Measurements from ENCODE around the gene TOX4.

The TOX4 gene

DNA sequence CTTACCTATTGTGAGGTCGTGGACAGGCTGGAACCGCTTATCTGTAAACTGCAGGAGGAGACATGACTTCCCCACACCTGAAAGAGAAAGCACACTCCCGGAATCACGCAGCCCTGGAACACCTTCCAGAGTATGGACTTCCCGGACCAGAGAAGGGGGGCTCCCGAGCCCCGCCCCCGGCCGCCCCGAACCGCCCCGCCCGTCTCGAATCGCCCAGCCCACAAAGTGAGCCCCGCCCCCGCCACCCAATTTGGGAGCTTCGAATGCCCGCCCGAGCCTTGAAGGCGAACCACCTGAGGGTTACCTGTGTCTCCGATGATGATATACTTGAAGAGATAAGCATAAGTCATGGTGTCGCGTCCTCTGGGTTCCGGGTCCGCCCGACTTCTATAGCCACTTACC is 471 bp upstream of the TOX4 start:
- ATAC-seq (replicated peaks) (no peak), DNase-seq (no peak)
- Mint-ChIP-seq H3K27me3 (no peaks in the 10 kb centered on the region), H3K27ac (peak overlapping the region; percentile 97), H3K4me3 (peak overlapping the region; percentile 99), H3K36me3 (peaks cover 13 to 24% of the 10 kb centered on the region in 2 donors), H3K9me3 (no peaks in the 10 kb centered on the region), H3K4me1 (peaks cover 17 to 31% of the 10 kb centered on the region in 2 donors)

DNA sequence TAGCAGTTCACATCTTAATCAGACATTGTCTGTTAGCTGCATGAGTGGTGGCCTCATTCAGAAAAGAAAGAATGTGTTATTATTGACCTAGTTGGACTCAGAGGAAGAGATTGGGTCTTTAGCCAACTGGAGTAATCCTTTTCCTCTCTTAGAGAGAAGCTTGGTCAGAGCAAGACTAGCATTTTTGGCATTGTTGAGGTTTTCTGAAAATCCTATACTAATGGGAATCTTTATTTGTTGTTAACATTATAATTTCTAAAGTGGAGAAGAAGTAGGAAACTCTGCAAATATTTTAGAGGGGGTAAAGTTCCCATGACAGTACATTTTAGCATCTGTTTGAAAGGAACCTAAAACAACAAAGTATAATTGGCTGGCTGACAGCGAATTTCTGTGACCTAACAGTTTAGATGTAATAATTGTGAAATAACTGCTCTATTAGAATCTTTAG is 9.7 kb downstream of the TOX4 start:
- H3K4me3 Mint-ChIP-seq = no peak overlapping the region
- peaks cover 0 to 6% of the 10 kb centered on the region in 2 donors for H3K4me1 Mint-ChIP-seq
- ATAC-seq (replicated peaks) (no peak), DNase-seq (no peak)
- H3K36me3 Mint-ChIP-seq = peaks cover 10 to 16% of the 10 kb centered on the region in 2 donors
- H3K27ac Mint-ChIP-seq = no peak overlapping the region
- no peaks in the 10 kb centered on the region for H3K9me3 Mint-ChIP-seq
- H3K27me3 Mint-ChIP-seq = no peaks in the 10 kb centered on the region

DNA sequence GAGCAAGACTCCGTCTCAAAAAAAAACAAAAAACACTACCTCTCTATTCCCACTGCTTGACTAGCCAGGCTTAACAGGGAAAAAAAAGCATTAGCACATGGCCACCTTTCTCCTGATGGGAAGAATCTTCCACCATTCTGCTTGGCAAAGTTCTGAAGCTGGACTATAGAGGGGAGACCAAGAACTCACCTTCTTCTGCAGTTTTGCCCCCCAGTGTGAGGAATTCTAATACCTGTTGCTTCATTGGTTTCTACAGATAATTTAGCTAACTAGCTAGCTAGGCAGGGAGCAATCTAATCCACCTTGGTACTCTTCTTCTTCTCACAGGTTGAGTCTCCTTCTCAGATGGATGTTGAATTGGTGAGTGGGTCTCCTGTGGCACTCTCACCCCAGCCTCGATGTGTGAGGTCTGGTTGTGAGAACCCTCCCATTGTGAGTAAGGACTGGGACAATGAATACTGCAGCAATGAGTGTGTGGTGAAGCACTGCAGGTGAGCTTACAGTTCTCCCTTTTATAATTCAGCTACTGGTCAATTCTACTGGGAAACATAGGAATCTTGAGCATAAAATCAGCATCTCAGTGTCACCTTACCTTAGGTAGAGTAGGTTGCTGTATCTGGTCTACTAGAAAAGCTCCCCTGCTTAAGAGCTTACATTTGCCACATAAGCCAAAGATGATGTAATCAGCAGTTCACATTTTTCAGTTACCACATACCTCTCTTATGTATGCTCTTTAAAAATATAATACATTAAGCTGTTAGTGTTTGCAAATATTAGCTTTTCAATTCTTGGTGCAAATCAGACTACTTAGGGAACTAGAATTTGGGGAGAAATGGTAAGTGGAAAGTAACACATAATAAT is 18.1 kb downstream of the TOX4 start:
- DNase-seq (no peak), ATAC-seq (replicated peaks) (no peak)
- Mint-ChIP-seq H3K27me3 (no peaks in the 10 kb centered on the region), H3K36me3 (peaks cover 29 to 42% of the 10 kb centered on the region in 2 donors), H3K27ac (peak overlapping the region; percentile 17), H3K4me3 (no peak overlapping the region), H3K9me3 (no peaks in the 10 kb centered on the region), H3K4me1 (peaks cover 0 to 5% of the 10 kb centered on the region in 2 donors)

DNA sequence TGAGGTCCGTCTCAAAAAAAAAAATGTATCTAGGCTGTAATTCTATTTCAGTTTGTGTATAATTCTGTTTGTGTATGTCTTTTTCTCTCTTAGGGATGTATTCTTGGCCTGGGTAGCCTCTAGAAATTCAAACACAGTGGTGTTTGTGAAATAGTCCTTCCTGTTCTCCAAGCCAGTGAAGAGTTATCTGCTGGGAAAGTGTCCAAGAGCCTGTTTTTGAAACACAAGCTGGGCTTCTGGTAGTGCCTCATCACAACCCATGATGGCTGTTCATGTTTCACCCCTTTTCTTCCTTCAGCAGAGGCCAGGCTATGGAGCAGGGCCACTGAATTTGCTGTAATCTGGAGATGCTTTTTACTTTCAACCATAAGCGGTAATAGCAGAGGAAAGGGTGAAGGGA is 19.5 kb downstream of the TOX4 start:
- Mint-ChIP-seq H3K9me3 (no peaks in the 10 kb centered on the region), H3K4me3 (no peak overlapping the region), H3K27me3 (no peaks in the 10 kb centered on the region), H3K36me3 (peaks cover 30 to 46% of the 10 kb centered on the region in 2 donors), H3K27ac (no peak overlapping the region), H3K4me1 (peaks cover 5% of the 10 kb centered on the region in 2 donors)
- ATAC-seq (replicated peaks) (no peak), DNase-seq (no peak)

DNA sequence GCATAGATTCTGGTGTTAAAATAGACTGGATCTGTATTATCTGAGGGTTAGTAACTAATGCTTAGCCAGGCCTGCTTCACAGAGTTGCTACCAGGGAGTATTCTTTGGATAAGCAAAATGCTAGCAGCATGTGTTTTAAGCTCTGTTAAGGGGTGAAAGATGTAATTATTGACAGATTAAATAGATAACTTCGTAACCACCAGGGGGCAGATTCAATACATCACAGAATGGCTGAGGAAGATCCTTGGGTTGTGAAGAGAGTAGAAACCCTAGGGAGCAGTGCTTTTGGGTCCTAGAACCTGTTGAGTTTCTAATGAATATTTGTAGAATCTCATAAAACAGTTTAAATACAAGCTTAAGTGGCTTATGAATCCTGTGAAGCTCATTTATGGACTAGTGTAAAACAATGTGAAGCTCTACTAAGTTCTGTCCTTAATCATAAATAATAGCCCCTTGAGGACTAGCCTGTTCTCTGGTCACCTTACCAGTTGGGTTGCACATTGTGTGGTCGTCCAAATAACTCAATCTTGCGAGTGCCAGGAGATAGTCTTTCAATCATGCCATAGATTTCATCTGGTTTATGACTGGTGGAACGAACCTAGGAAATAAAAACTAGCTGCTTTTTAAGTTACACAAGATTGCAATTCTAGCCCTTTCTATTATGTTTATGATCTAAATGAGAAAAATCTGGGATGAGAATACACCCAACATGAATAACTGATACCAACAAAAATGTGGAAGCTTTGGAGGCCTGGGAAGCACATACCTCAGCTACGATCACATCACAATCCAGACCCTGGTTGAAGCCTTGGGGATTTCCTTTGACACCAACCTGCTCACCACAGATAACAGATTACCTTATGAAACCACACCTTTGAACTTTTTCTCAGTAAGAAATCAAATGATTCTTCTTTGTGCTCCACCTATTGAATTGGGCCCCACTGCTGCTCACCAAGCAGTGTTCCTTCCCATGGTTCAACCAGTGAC is 21.8 kb downstream of the TOX4 start:
- Mint-ChIP-seq H3K36me3 (peaks cover 22 to 50% of the 10 kb centered on the region in 2 donors), H3K4me3 (no peak overlapping the region), H3K27me3 (no peaks in the 10 kb centered on the region), H3K4me1 (peaks cover 9 to 15% of the 10 kb centered on the region in 2 donors), H3K9me3 (no peaks in the 10 kb centered on the region), H3K27ac (no peak overlapping the region)
- peak; percentile 70 to 74 for ATAC-seq (replicated peaks)
- no peak for DNase-seq

DNA sequence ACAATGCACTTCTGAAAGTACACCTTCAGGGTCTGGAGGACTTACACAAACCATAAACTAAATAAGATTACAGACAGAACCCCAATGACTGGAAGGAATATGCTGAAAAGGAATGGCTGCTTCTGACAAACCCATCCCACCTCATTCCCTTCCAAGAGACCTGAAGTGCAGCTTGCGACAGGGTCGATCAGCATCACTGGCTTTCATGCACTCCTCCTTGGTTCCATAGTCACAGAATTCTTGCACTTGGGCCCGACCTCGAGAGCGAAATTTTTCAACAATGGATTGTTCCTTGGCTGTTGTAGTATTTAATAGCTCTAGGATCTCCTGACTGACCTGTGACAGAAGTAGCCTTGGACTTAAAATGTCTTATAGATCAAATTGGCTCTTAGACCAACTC is 24.6 kb downstream of the TOX4 start:
- H3K36me3 Mint-ChIP-seq = peaks cover 23 to 42% of the 10 kb centered on the region in 2 donors

DNA sequence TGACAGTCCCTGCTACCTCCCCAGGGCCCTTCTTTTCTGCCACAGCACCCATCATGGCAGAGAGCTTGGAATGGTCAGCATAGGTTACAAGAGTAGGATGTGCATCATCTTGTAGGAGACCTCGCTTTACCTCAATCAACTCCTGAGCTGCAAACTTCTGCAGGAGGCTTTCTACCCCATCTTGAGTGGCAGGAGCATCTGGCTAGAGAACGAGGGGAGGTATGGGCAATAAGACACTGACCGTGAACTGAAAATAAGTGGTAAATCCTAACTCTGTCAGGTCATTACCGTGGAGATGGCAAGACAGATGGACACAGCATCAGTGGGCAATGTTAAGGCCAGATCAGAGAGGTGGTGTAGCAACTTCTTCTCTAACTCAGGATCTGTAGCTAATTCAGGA is 26.4 kb downstream of the TOX4 start:
- no peak for ATAC-seq (replicated peaks)
- H3K4me3 Mint-ChIP-seq = no peak overlapping the region
- no peaks in the 10 kb centered on the region for H3K27me3 Mint-ChIP-seq
- H3K9me3 Mint-ChIP-seq = no peaks in the 10 kb centered on the region
- peaks cover 32 to 47% of the 10 kb centered on the region in 2 donors for H3K36me3 Mint-ChIP-seq
- no peak for DNase-seq
- H3K27ac Mint-ChIP-seq = no peak overlapping the region
- H3K4me1 Mint-ChIP-seq = peaks cover 12 to 40% of the 10 kb centered on the region in 2 donors

More for the DNA sequence above, 24.6 kb downstream of the TOX4 start:
- DNase-seq (no peak), ATAC-seq (replicated peaks) (no peak)
- Mint-ChIP-seq H3K4me3 (no peak overlapping the region), H3K4me1 (peaks cover 12 to 27% of the 10 kb centered on the region in 2 donors), H3K9me3 (no peaks in the 10 kb centered on the region), H3K27ac (no peak overlapping the region), H3K27me3 (no peaks in the 10 kb centered on the region)

DNA sequence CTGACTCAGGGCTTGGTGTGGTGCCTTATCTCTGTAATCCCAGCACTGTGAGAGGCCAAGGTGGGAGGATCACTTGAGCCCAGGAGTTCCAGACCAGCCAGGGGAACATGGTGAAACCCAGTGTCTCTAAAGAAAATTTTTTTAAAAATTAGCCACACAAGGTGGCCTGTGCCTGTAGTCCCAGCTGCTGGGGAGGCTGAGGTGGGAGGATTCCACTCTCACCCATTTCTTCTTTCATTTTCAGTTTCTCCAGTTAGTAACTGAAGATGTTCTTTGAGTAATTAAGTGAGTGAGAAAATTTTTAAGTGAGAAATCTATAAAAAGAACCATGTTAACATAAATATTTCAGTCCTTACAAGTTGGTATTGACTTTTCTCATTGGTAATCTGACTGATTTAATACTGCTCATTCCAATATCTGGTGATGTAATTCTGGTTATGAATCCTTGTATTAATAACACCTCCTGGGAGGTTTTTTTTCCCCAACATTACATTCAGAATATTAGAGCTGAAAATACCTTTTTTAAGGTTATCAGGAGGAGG is 28.1 kb downstream of the TOX4 start:
- Mint-ChIP-seq H3K36me3 (peaks cover 26 to 47% of the 10 kb centered on the region in 2 donors), H3K4me1 (peaks cover 14 to 57% of the 10 kb centered on the region in 2 donors), H3K27me3 (no peaks in the 10 kb centered on the region), H3K9me3 (no peaks in the 10 kb centered on the region), H3K27ac (peak overlapping the region; percentile 56), H3K4me3 (peak overlapping the region in 1 of 2 donors; percentile 11)
- DNase-seq (no peak), ATAC-seq (replicated peaks) (peak; percentile 51 to 55)

DNA sequence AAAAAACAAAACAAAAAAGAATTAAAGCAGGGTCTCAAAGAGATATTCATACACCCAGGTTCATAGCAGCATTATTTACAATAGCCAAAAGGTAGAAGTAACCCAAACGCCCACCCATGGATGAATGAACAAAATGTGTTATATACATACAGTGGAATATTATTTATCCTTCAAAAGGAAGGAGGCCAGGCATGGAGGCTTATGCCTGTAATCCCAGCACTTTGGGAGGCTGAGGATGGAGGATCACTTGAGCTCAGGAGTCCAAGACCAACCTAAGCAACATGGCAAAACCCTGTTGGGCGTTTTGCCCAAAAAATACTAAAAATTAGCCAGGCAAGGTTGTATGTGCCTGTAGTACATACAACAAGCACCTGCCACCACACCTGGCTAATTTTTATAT is 29.6 kb downstream of the TOX4 start:
- H3K4me3 Mint-ChIP-seq = no peak overlapping the region
- H3K4me1 Mint-ChIP-seq = peaks cover 18 to 56% of the 10 kb centered on the region in 2 donors
- H3K36me3 Mint-ChIP-seq = peaks cover 24 to 42% of the 10 kb centered on the region in 2 donors
- peaks cover 0 to 2% of the 10 kb centered on the region in 2 donors for H3K9me3 Mint-ChIP-seq
- no peak for ATAC-seq (replicated peaks)
- H3K27ac Mint-ChIP-seq = no peak overlapping the region
- no peaks in the 10 kb centered on the region for H3K27me3 Mint-ChIP-seq
- DNase-seq = no peak

DNA sequence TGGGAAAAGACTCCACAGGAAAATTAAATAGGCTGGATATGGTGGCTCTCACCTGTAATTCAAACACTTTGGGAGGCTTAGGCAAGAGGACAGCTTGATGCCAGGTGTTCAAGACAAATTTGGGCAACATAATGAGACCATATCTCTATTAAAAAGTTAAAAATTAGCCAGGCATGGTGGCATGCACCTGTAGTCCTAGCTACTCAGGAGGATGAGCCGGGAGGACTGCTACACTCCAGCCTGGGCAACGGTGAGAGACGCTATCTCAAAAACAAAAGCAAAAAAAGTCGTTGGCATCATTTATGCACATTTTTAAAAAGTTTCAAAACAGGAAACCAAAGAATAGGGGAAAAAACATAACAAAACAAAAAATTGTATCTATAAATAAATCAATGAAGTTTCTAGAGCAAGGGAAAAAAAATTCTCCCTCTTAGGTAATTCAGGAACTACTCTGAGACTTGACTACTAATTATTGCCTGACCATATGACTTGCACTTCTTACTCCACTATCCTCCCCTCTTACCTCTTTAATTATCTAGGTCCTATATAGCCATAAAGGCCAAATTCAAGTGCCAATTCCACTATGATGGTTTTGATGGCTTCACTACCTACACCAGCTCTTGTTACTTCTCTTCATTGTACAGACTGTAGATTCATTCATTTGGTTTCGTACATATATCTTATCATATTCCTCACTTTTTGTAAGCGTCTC is 32.6 kb downstream of the TOX4 start:
- Mint-ChIP-seq H3K27ac (peak overlapping the region; percentile 11), H3K4me1 (peaks cover 16 to 46% of the 10 kb centered on the region in 2 donors), H3K4me3 (peak overlapping the region; percentile 97 to 99), H3K9me3 (peaks cover 0 to 2% of the 10 kb centered on the region in 2 donors), H3K27me3 (no peaks in the 10 kb centered on the region), H3K36me3 (peaks cover 22 to 27% of the 10 kb centered on the region in 2 donors)
- DNase-seq = no peak
- ATAC-seq (replicated peaks) = no peak

DNA sequence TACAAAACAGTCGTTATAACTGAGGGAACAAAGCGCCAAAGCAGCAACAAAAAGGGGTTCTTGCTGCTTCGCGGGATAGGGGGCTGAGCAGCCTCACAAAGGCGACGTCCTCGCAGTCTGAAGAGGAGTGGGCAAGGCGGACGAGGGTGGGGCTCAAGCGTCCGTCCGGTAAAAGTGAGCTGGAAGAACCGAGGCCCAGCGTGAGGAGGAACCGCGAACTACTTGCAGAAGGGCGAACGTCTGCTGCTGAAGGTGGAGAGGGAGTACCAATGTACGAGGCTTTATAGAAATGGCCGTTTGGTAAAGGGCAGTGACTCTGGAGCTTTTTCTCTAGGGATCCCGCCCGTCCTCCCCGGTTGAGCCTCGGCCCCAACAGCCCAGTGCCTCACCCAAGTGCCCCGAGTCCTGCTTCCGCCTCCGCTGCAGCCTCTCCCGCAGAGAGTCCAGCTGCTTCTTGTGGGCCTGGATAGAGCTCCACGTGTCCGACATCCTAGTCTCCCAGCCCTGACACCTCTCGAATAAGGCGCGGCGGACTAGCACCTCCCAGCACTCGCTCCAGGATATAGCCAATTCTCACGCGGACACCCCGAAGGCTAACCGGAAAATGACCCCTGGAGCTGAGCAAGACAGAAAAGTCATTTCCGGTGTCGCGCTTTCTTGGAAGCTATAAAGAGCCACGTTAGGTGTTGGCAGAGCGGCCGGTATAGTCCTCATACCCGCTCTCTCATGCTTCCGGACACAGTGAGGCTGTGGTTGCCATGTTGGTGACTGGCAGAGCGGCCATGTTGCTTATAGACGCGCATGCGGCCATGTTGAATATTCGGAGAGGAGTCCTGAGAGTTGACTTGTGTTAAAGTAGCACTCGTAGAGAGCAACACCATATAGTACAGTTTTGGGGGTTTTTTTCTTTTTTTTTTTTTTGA is 34.0 kb downstream of the TOX4 start, which contains the start of gene METTL3:
TSS of gene METTL3 (minus strand) at position 606 of the 923 bp plus-strand sequence. CDS start at position 489, 117 bp downstream.
- Mint-ChIP-seq H3K9me3 (peaks cover 0 to 2% of the 10 kb centered on the region in 2 donors), H3K27me3 (peaks cover 3% of the 10 kb centered on the region in 2 donors), H3K4me1 (peaks cover 13 to 34% of the 10 kb centered on the region in 2 donors), H3K36me3 (peaks cover 16 to 24% of the 10 kb centered on the region in 2 donors), H3K4me3 (peak within 1 kb of the TSS; percentile 97 to 99), H3K27ac (peak within 1 kb of the TSS; percentile 99)
- ATAC-seq (replicated peaks) = peak; percentile 99
- DNase-seq = peak; percentile 94

DNA sequence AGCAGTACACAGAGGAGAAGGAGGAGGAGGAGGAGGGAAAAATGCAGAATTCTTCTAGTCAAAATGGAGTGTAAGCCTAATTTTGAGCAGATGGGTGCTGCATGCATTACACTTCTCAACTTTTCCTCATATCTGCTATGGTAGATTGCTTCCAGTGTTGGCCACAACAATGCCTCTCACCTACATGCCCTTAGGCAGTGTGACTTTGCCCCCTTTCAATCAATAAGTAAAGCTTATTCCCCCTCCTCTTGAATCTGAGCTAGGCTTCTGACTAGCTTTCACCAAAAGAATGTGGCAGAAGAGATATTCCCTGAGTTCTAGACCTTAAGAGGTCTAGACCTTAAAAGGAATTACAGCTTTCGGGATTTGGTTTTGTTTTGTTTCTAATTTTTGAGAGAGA is 37.3 kb downstream of the TOX4 start:
- ATAC-seq (replicated peaks) = no peak
- peaks cover 10 to 12% of the 10 kb centered on the region in 2 donors for H3K27me3 Mint-ChIP-seq
- no peak overlapping the region for H3K4me3 Mint-ChIP-seq
- no peak for DNase-seq
- H3K9me3 Mint-ChIP-seq = peaks cover 0 to 2% of the 10 kb centered on the region in 2 donors
- peaks cover 4 to 6% of the 10 kb centered on the region in 2 donors for H3K36me3 Mint-ChIP-seq
- peaks cover 11 to 12% of the 10 kb centered on the region in 2 donors for H3K4me1 Mint-ChIP-seq
- no peak overlapping the region for H3K27ac Mint-ChIP-seq

Measured in stimulated activated naive B cell treated with anti-CD40 and anti-IgM and Interleukin-4, amounts not matched to agents 10 μg/mL and 1 μg/mL and 100 μg/mL, for 72 hours (primary cell).